GM06990 (cell line): ENCODE results near the gene GPR156.
"Not testable (repeated sequence)": the region's sequence is repeated elsewhere in the genome, so short reads cannot be mapped to it uniquely, and the experiment has no call there.

Source experiments
- DNase-seq: peaks from one replicate; pipeline ENCODE4 v3.0.0-alpha.2; 2011; ENCODE audit not compliant: insufficient read length; ENCODE audit errors: extremely low read depth
- H3K27me3 ChIP-seq: replicated peaks from 2 replicates; pipeline ENCODE4 v1.6.0; 2011; ENCODE audit warnings: low read length; ENCODE audit not compliant: control insufficient read depth, insufficient read depth
- H3K36me3 ChIP-seq: 2 replicates; pipeline ENCODE4 v1.5.1; 2011; ENCODE audit warnings: low read length; ENCODE audit not compliant: control insufficient read depth, insufficient read depth
- H3K4me3 ChIP-seq: replicated peaks from 2 replicates; pipeline ENCODE4 v1.5.1; 2011; ENCODE audit warnings: low read depth, mild to moderate bottlenecking, control low read depth, low read length
- TF ChIP-seq, protein P1 (sequence below): IDR thresholded peaks from 2 replicates; pipeline ENCODE4 v1.5.1; 2011; ENCODE audit warnings: low read length, control low read depth, mild to moderate bottlenecking, inconsistent platforms; ENCODE audit not compliant: insufficient read depth, poor library complexity, severe bottlenecking

The GPR156 gene

DNA sequence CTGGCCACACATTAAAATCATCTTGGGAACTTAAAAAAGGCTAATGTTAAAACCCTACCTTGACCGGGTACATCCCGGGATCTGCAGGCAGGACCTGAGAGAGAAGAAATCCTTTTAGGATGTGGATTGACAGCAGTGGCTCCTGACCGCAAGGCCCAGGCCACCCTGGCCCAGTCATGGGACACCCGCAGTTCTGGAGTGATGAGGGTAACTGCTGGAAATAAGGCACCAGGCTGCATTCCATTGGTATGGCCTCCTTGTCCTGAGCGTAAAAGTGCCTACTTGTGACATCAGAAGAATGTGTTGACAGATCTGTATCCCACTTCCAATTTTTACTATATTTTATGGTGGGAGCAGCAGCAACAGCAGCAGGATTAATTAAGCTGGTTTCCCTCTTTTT lies 127.3 kb downstream of the GPR156 start:
- Histone ChIP-seq H3K27me3 (no peaks in the 10 kb centered on the region), H3K36me3 (no peaks in the 10 kb centered on the region), H3K4me3 (no peak overlapping the region)
- DNase-seq: no peak
- TF ChIP-seq, protein P1, sequence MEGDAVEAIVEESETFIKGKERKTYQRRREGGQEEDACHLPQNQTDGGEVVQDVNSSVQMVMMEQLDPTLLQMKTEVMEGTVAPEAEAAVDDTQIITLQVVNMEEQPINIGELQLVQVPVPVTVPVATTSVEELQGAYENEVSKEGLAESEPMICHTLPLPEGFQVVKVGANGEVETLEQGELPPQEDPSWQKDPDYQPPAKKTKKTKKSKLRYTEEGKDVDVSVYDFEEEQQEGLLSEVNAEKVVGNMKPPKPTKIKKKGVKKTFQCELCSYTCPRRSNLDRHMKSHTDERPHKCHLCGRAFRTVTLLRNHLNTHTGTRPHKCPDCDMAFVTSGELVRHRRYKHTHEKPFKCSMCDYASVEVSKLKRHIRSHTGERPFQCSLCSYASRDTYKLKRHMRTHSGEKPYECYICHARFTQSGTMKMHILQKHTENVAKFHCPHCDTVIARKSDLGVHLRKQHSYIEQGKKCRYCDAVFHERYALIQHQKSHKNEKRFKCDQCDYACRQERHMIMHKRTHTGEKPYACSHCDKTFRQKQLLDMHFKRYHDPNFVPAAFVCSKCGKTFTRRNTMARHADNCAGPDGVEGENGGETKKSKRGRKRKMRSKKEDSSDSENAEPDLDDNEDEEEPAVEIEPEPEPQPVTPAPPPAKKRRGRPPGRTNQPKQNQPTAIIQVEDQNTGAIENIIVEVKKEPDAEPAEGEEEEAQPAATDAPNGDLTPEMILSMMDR: no peak

DNA sequence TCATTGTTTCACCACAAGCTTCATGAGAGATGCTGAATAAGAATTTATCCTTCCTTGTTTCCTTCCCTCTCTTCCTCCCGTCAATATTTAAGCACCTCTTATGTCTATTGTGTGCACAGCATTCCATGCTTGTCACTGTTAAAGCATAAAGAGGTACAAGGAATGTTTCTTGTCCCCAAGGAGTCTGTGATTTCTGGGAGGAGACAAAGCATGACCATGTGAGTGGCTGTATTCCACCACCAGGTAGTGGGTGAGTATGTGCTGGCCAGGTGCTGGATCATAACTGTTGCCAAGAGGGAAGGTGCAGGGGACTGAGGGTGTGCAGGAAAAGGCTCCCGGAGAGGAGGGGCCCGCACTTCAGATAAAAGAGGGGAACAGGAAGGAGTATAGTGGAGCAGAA lies 127.9 kb downstream of the GPR156 start:
- TF ChIP-seq, protein P1: no peak
- no peak for DNase-seq
- no peak overlapping the region for H3K4me3 ChIP-seq
- no peaks in the 10 kb centered on the region for H3K27me3 ChIP-seq
- H3K36me3 ChIP-seq: no peaks in the 10 kb centered on the region

DNA sequence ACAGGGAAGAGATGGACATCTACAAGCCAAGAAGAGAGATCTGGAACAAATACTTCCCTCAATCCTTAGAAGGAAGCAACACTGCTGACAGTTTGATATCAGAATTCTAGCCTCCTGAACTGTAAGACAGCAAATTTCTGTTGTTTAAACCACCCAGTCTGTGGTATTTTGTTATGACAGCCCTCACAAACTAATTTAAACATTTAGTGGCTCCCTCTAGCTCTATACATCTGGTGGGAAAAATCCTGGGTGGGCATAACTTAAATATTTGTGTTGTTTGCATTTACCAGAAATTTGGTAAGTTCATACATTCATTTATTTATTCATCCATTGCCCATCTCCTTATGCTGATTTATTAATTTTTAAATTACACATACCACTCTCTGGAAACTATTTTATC lies 128.3 kb downstream of the GPR156 start:
- TF ChIP-seq, protein P1: no peak
- DNase-seq: no peak
- Histone ChIP-seq H3K36me3 (no peaks in the 10 kb centered on the region), H3K4me3 (no peak overlapping the region), H3K27me3 (no peaks in the 10 kb centered on the region)

DNA sequence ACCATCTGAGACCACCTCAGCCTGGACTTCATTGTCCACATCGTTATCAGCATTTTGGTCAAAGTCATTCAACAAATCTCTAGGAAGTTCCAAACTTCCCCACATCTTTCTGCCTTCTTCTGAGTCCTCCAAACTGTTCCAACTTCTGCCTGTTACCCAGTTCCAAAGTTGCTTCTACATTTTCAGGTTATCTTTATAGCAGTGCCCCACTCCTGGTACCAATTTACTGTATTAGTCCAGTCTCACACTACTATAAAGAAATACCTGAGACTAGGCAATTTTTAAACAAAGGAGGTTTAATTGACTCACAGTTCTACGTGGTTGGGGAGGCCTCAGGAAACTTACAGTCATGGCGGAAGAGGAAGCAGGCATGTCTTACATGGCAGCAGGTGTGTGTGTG lies 129.3 kb downstream of the GPR156 start:
- H3K4me3 ChIP-seq, H3K27me3 ChIP-seq, H3K36me3 ChIP-seq, DNase-seq: not testable (repeated sequence)

GRCh38 chr3:120155108-120155507 lies 129.9 kb downstream of the GPR156 start:
- Histone ChIP-seq H3K4me3 (no peak overlapping the region), H3K27me3 (no peaks in the 10 kb centered on the region), H3K36me3 (no peaks in the 10 kb centered on the region)
- no peak for DNase-seq
- TF ChIP-seq, protein P1: no peak

- TF ChIP-seq, protein P1: no peak
- no peaks in the 10 kb centered on the region for H3K36me3 ChIP-seq
- no peak overlapping the region for H3K4me3 ChIP-seq
- no peaks in the 10 kb centered on the region for H3K27me3 ChIP-seq
- no peak for DNase-seq
Measured at GRCh38 chr3:120153294-120153693, 131.7 kb downstream of the GPR156 start.
